Fibroblast of lung (primary cell): Measurements from ENCODE around the gene LATS2.

Experiments used
- EZH2 ChIP-seq: IDR thresholded peaks from 2 replicates; pipeline ENCODE4 v1.5.1; 2012; ENCODE audit warnings: low read length, control low read depth, mild to moderate bottlenecking; ENCODE audit errors: missing control alignments
- TF ChIP-seq, protein P1 (sequence below), 2 donors: IDR thresholded peaks in 1 of 2; conservative IDR thresholded peaks in 1 of 2; 1 replicate in 1 of 2; 2 replicates in 1 of 2; pipeline ENCODE4 v1.5.1; 2011 to 2012; ENCODE audit warnings: low read length in 2 of 2, control low read depth in 1 of 2, inconsistent platforms in 1 of 2, low read depth in 1 of 2, mild to moderate bottlenecking in 1 of 2

DNA sequence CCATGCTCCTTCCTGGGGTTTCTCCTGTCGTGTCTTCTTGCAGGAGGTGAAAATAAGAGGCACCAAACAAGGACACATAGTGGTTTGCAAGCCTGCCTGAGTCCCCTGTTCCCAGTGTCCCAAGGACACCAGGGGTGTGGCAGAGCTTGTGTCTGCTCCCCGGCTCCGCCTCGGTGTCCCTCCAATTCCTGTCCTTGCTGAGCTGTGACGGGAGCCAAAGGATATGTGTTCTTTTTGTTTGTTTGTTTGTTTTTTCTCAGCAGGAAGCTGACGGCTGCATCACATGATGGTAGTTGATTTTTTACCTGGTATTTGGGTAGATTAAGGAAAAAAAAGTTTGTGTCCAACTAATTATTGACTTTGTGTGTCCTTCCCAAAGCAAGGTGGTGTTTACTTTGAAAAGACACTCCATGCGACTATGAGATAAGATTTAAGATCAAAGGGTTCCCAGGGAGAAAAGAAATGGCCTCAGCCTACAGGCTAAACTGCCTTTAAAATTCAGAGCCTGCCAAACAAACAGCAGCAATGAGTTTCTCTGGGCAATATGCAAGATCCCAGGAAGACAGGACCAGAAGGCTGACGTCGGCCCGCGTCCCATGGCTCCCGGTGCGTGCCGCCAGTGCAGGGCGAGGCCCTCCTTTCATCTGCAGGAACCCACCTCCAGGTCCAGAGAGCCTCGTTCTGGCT, 108.0 kb downstream of the LATS2 start:
- TF ChIP-seq, protein P1, sequence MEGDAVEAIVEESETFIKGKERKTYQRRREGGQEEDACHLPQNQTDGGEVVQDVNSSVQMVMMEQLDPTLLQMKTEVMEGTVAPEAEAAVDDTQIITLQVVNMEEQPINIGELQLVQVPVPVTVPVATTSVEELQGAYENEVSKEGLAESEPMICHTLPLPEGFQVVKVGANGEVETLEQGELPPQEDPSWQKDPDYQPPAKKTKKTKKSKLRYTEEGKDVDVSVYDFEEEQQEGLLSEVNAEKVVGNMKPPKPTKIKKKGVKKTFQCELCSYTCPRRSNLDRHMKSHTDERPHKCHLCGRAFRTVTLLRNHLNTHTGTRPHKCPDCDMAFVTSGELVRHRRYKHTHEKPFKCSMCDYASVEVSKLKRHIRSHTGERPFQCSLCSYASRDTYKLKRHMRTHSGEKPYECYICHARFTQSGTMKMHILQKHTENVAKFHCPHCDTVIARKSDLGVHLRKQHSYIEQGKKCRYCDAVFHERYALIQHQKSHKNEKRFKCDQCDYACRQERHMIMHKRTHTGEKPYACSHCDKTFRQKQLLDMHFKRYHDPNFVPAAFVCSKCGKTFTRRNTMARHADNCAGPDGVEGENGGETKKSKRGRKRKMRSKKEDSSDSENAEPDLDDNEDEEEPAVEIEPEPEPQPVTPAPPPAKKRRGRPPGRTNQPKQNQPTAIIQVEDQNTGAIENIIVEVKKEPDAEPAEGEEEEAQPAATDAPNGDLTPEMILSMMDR (conservative IDR thresholded peaks at IDR 0.05 in 1 of 2, IDR thresholded peaks at IDR 0.05 in 1 of 2; ENCODE audit: low read depth in 1 of 2, low read length in 2 of 2), result no peak
- no peak for TF ChIP-seq EZH2
